K562 (cell line): ENCODE data around the gene IDS. TPM values are rescaled to one million over a fixed set of nuclear protein-coding genes. Genes with fewer than 3 reads are reported as not detected.

ENCODE experiments used
- AFF1 ChIP-seq, 2 experiments: fragments of 450-650 bp; IDR thresholded peaks; 2 replicates each; pipeline ENCODE4 v1.6.1; 2018; ENCODE audit warnings: mild to moderate bottlenecking in 2 of 2, low read depth in 1 of 2; ENCODE audit not compliant: partially characterized antibody in 2 of 2
- CTBP1 ChIP-seq: fragments of 450-650 bp; IDR thresholded peaks from 2 replicates; pipeline ENCODE4 v1.6.1; 2016; ENCODE audit warnings: borderline replicate concordance
- GTF2A2 ChIP-seq: IDR thresholded peaks from 2 replicates; pipeline ENCODE4 v1.6.1; 2016; ENCODE audit warnings: mild to moderate bottlenecking, missing genetic modification characterization, missing compliant biosample characterization
- HBP1 ChIP-seq: fragments of 450-650 bp; formaldehyde crosslinking; IDR thresholded peaks from 2 replicates; pipeline ENCODE4 v1.4.0; 2022; ENCODE audit warnings: missing genetic modification characterization
- MGA ChIP-seq: fragments of 450-650 bp; IDR thresholded peaks from 2 replicates; pipeline ENCODE4 v1.6.1; 2016; ENCODE audit warnings: mild to moderate bottlenecking, moderate library complexity
- SMARCA5 ChIP-seq: fragments of 450-650 bp; IDR thresholded peaks from 2 replicates; pipeline ENCODE4 v1.6.1; 2016
- TAF1 ChIP-seq: IDR thresholded peaks from 2 replicates; pipeline ENCODE4 v1.6.1; 2011; ENCODE audit warnings: mild to moderate bottlenecking, low read length, moderate library complexity; ENCODE audit not compliant: insufficient read depth, control insufficient read depth, severe bottlenecking; ENCODE audit errors: extremely low read depth
- ZNF175 ChIP-seq: fragments of 200-800 bp; sonication (Bioruptor generic); IDR thresholded peaks from 2 replicates; pipeline ENCODE4 v1.6.1; 2016; ENCODE audit warnings: low read depth, mild to moderate bottlenecking, missing genetic modification characterization, missing compliant biosample characterization
- polyA plus RNA-seq, 8 experiments: library from polyadenylated mRNA; depleted of rRNA in 4 of 8; stranded (reverse) in 5 of 8; unstranded in 3 of 8; fragments of >200 nt; fragmentation: Nextera tagmentation in 2 of 8; fragmentation: Illumina TruSeq in 1 of 8; extraction: Ambion mirVana in 2 of 8; extraction: Trizol in 1 of 8; gene quantifications; 2 replicates each; pipeline versions ENCODE4 v1.2.1 to v1.2.3, GENCODE V29; 2011 to 2014; ENCODE audit warnings: inconsistent platforms in 1 of 8, missing spikeins in 1 of 8
- total RNA-seq, 7 experiments: library from RNA; depleted of rRNA in 6 of 7; stranded (reverse); fragments of >200 nt in 6 of 7; fragmentation: Illumina TruSeq in 2 of 7; extraction: Trizol in 2 of 7; gene quantifications; 2 replicates each; pipeline versions ENCODE4 v1.2.1 to v1.2.3, GENCODE V29; 2011 to 2021; ENCODE audit warnings: low replicate concordance in 1 of 7

IDS gene
- total and polyA plus RNA-seq, 9 of the 15 experiments (the other 6 are each of a cell fraction or from before 2014, with no cell fraction given) = 2.0 to 18.6 (median 8.6) TPM

GRCh38 chrX:149504915-149505651, at the start of gene IDS (continued):
- TF ChIP-seq AFF1 (IDR thresholded peaks at IDR 0.05; ENCODE audit: low read depth in 1 of 2, partially characterized antibody in 2 of 2) (no peak), SMARCA5 (no peak), MGA (peak; percentile 66; the same call in 1 of the 2 replicates), GTF2A2 (tag) (no peak), TAF1 (peak; percentile 73), ZNF175 (CRISPR knock-in tag) (0 out of 2 replicates have a peak, but pooled peaks have one; percentile 30), HBP1 (no peak), CTBP1 (peak; percentile 41; the same call in 1 of the 2 replicates)
